ENCODE measurements around the gene CEMIP2. TPM values are rescaled to one million over a fixed set of nuclear protein-coding genes. Genes with fewer than 3 reads are reported as not detected.
"Not testable (repeated sequence)": the region's sequence is repeated elsewhere in the genome, so short reads cannot be mapped to it uniquely, and the experiment has no call there.

CEMIP2 gene
- total RNA-seq, 1 donor from 2014 or later: 10.1 TPM

- ATAC-seq: no peak
Measured at GRCh38 chr9:71675105-71675856, 93.0 kb downstream of the CEMIP2 start.

- ATAC-seq: no peak
Measured at GRCh38 chr9:71672573-71672972, 95.7 kb downstream of the CEMIP2 start.

- ATAC-seq: no peak
Measured at GRCh38 chr9:71671289-71671688, 97.0 kb downstream of the CEMIP2 start.

GRCh38 chr9:71670121-71670520 is 98.2 kb downstream of the CEMIP2 start:
- ATAC-seq: no peak

- ATAC-seq: no peak
Measured at GRCh38 chr9:71669284-71669995, 98.9 kb downstream of the CEMIP2 start.

- ATAC-seq: no peak
Measured at GRCh38 chr9:71668717-71669116, 99.6 kb downstream of the CEMIP2 start.

GRCh38 chr9:71665247-71665646 is 103.1 kb downstream of the CEMIP2 start:
- ATAC-seq: no peak

GRCh38 chr9:71664566-71664965 is 103.7 kb downstream of the CEMIP2 start:
- no peak for ATAC-seq

- no peak for ATAC-seq
Measured at GRCh38 chr9:71663931-71664459, 104.3 kb downstream of the CEMIP2 start.

- no peak for ATAC-seq
Measured at GRCh38 chr9:71663216-71663615, 105.1 kb downstream of the CEMIP2 start.

- no peak for ATAC-seq
Measured at GRCh38 chr9:71662082-71662481, 106.2 kb downstream of the CEMIP2 start.

- ATAC-seq: not testable (repeated sequence)
Measured at GRCh38 chr9:71657276-71657675, 111.0 kb downstream of the CEMIP2 start.

GRCh38 chr9:71656496-71656895 is 111.8 kb downstream of the CEMIP2 start:
- no peak for ATAC-seq

- ATAC-seq: no peak
Measured at GRCh38 chr9:71655778-71656177, 112.5 kb downstream of the CEMIP2 start.

- ATAC-seq: no peak
Measured at GRCh38 chr9:71655141-71655540, 113.2 kb downstream of the CEMIP2 start.

GRCh38 chr9:71652480-71652879 is 115.8 kb downstream of the CEMIP2 start:
- ATAC-seq: peak; percentile 38

- ATAC-seq: no peak
Measured at GRCh38 chr9:71648453-71648852, 119.9 kb downstream of the CEMIP2 start.

- no peak for ATAC-seq
Measured at GRCh38 chr9:71647094-71647591, 121.2 kb downstream of the CEMIP2 start.

- no peak for ATAC-seq
Measured at GRCh38 chr9:71646131-71646530, 122.2 kb downstream of the CEMIP2 start.

- ATAC-seq: no peak
Measured at GRCh38 chr9:71644819-71645362, 123.4 kb downstream of the CEMIP2 start.

- no peak for ATAC-seq
Measured at GRCh38 chr9:71643330-71643729, 125.0 kb downstream of the CEMIP2 start.

- ATAC-seq: no peak
Measured at GRCh38 chr9:71642056-71642455, 126.3 kb downstream of the CEMIP2 start.

- peak; percentile 25 for ATAC-seq
Measured at GRCh38 chr9:71638627-71639026, 129.7 kb downstream of the CEMIP2 start.

Data from esophagus mucosa (tissue), 1 donor.